ENCODE measurements around the gene OBSCN. TPM values are rescaled to one million over a fixed set of nuclear protein-coding genes. Genes with fewer than 3 reads are reported as not detected.

Gene OBSCN
- total RNA-seq, 1 donor from 2014 or later, result 16.9 TPM

DNA sequence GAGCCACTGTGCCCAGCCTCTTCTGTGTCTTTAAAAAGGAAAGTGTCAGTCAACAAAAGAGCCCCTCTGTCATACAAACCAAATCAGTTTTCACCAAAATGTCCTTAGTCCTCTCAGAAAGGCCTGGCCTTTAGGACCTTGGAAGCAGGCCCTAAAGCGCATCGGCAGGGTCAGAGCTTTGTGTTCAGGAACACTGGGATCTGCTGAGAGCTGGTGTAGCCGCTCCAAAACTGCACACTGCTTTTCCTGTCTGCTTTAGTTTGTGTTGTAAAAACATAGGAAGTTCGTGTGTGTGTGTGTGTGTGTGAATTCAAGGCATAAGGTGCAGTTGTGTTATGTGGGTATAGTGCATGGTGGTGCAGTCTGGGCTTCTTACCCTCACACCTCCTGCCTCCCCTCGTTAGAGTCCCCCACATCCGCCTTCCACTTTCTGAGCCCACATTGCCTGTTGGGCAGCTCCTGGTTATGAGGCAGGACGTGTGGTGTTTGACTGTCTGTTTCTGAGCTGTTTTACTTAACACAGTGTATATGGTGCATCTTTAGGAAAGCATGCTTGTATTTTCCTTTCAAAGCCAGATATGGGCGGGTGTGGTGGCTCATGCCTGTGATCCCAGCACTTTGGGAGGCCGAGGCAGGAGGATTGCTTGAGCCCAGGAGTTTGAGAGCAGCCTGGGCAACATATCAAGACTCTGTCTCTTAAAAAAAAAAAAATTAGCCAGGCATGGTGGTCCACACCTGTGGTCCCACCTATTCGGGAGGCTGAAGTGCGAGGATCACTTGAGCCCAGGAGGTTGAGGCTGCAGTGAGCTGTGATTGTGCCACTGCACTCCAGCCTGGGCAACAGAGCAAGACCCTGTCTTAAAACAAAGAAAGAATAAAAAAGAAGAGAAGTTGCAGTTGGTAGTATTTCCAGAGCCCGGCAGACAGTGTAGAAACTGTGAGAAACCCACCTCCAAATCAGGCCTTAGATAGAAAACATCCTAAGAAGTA, 29.8 kb upstream of the OBSCN start:
- no peak overlapping the region for H3K4me3 Mint-ChIP-seq (ENCODE audit: unreplicated experiment)
- H3K27ac Mint-ChIP-seq (ENCODE audit: unreplicated experiment), result peak overlapping the region; percentile 11
- TF ChIP-seq, protein P1, sequence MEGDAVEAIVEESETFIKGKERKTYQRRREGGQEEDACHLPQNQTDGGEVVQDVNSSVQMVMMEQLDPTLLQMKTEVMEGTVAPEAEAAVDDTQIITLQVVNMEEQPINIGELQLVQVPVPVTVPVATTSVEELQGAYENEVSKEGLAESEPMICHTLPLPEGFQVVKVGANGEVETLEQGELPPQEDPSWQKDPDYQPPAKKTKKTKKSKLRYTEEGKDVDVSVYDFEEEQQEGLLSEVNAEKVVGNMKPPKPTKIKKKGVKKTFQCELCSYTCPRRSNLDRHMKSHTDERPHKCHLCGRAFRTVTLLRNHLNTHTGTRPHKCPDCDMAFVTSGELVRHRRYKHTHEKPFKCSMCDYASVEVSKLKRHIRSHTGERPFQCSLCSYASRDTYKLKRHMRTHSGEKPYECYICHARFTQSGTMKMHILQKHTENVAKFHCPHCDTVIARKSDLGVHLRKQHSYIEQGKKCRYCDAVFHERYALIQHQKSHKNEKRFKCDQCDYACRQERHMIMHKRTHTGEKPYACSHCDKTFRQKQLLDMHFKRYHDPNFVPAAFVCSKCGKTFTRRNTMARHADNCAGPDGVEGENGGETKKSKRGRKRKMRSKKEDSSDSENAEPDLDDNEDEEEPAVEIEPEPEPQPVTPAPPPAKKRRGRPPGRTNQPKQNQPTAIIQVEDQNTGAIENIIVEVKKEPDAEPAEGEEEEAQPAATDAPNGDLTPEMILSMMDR (IDR thresholded peaks at IDR 0.05; ENCODE audit: unreplicated experiment), result no peak
- no peak for DNase-seq (ENCODE audit: low spot score)
- H3K36me3 Mint-ChIP-seq (ENCODE audit: low read depth, unreplicated experiment), result no peaks in the 10 kb centered on the region
- H3K9me3 Mint-ChIP-seq (ENCODE audit: unreplicated experiment), result no peaks in the 10 kb centered on the region
- H3K4me1 Mint-ChIP-seq (ENCODE audit: unreplicated experiment), result peaks cover 3% of the 10 kb centered on the region
- H3K27me3 Mint-ChIP-seq (ENCODE audit: unreplicated experiment), result no peaks in the 10 kb centered on the region

DNA sequence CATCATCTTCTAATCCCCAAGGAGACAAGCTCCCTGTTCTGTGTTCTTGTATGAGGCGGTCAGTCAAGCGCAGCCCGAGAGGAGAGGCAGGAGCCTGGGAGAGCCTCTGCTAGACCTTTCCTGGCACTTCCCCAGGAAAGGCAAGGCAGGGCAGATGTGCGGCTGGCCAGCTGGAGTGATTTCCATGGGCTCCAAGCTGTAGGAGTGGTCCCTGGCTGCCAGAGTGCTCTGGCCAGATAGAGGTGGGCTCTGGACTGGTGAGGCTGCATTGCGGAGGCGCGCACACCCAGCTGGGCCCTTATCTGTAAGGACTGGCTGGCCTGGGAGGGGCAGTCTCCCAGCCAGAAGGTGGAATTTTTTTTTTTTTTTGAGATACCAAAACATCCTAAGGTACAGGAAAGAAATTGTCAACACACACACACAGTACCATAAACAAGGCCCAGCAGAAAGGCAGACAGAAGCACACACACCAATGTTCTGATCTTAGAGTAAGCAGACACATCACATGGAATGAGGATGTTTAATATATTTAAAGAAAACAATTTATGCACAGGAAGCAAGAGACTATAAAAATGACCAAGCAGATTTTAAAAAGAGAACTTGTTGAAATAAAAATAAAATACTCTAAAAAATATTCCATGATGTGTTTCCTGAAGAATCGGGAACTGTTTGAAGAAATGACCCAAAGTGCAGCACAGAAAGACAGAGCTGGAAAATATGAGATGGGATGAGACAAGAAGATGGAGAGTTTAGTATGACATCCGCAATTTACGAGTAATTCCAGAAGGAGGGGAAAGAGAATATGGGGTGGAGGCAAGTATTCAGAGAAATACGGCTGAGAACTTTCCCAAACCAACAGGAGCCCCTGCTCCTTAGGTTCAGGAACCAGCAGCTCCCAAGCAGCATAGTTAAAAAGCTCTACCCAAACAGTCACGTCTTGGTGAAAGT, 28.8 kb upstream of the OBSCN start:
- TF ChIP-seq, protein P1 (IDR thresholded peaks at IDR 0.05; ENCODE audit: unreplicated experiment), result no peak
- Mint-ChIP-seq H3K4me1 (ENCODE audit: unreplicated experiment) (peaks cover 3% of the 10 kb centered on the region), H3K9me3 (ENCODE audit: unreplicated experiment) (no peaks in the 10 kb centered on the region), H3K4me3 (ENCODE audit: unreplicated experiment) (no peak overlapping the region), H3K27me3 (ENCODE audit: unreplicated experiment) (no peaks in the 10 kb centered on the region), H3K27ac (ENCODE audit: unreplicated experiment) (no peak overlapping the region), H3K36me3 (ENCODE audit: low read depth, unreplicated experiment) (no peaks in the 10 kb centered on the region)
- no peak for DNase-seq (ENCODE audit: low spot score)

DNA sequence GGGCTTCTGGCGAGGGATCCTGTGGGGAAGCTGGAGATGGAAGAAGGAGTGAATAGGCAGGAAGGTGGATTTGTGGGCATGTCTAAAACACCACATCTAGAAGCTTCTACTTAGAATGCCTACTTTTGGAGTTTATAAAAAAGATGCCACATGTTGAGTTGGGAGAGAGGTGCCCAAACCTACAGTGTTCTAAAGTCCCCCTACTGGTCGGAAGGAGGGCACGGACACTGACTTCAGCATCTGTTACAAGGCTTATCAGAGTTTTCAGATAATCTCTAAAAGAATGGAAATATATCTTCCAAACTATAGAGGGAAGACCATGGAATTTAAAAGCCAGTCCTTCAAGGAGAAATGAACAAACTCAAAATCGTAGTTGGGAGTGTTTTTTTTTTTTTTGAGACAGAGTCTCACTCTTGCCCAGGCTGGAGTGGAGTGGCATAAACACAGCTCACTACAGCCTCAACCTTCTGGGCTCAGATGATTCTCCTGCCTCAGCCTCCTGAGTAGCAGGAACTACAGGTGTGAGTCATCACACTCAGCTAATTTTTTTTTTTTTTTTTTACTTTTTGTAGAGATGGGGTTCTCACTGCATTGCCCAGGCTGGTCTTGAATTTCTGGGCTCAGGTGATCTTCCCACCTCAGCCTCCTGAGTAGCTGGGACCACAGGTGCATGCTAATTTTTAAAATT, 27.4 kb upstream of the OBSCN start:
- TF ChIP-seq, protein P1 (IDR thresholded peaks at IDR 0.05; ENCODE audit: unreplicated experiment), result no peak
- Mint-ChIP-seq H3K36me3 (ENCODE audit: low read depth, unreplicated experiment) (no peaks in the 10 kb centered on the region), H3K27me3 (ENCODE audit: unreplicated experiment) (no peaks in the 10 kb centered on the region), H3K27ac (ENCODE audit: unreplicated experiment) (no peak overlapping the region), H3K4me1 (ENCODE audit: unreplicated experiment) (peaks cover 3% of the 10 kb centered on the region), H3K4me3 (ENCODE audit: unreplicated experiment) (no peak overlapping the region), H3K9me3 (ENCODE audit: unreplicated experiment) (no peaks in the 10 kb centered on the region)
- no peak for DNase-seq (ENCODE audit: low spot score)

DNA sequence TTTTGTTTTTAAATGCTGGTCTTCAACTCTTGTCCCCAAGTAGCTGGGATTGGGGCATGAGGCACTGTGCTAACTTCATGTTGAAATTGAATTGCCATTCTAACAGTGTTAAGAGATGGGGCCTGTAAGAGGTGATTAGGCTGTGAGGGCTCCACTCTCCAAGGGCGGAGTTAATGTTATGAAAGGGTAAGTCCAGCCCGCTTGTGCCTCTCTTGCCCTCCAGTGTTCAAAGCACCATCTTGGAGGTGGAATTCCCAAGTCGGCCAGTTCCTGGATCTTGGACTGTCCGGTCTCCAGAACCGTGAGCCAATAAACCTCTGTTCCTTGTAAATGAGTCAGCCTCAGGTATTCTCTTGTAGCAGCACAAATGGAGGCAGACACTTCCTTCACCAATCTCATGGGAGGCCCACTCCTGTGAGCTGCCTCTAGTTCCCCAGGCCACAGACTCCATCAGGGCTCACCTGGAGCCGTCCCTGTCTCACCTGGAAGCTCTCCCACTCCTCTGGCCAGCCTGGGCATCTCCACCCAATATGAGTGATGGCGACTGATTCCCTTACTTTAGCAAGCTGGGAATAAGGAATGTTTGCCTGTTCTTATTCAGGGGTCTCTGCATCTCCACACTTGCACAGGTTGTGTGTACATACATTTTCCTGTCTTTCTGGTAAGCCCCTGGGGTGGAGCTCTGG, 26.7 kb upstream of the OBSCN start:
- no peaks in the 10 kb centered on the region for H3K36me3 Mint-ChIP-seq (ENCODE audit: low read depth, unreplicated experiment)
- H3K27me3 Mint-ChIP-seq (ENCODE audit: unreplicated experiment), result no peaks in the 10 kb centered on the region
- H3K27ac Mint-ChIP-seq (ENCODE audit: unreplicated experiment), result no peak overlapping the region
- H3K9me3 Mint-ChIP-seq (ENCODE audit: unreplicated experiment), result no peaks in the 10 kb centered on the region
- DNase-seq (ENCODE audit: low spot score), result no peak
- H3K4me3 Mint-ChIP-seq (ENCODE audit: unreplicated experiment), result no peak overlapping the region
- TF ChIP-seq, protein P1 (IDR thresholded peaks at IDR 0.05; ENCODE audit: unreplicated experiment), result no peak
- peaks cover 5% of the 10 kb centered on the region for H3K4me1 Mint-ChIP-seq (ENCODE audit: unreplicated experiment)
